NCI-H345 treated with DMSO at 0.1 percent for 48 hours (cell line): Measurements from ENCODE around the gene PXDN.
"Not testable (repeated sequence)": the region's sequence is repeated elsewhere in the genome, so short reads cannot be mapped to it uniquely, and the experiment has no call there.

Experiments
- DNase-seq: peaks from one replicate; lab custom pipeline; 2025; ENCODE audit not compliant: unreplicated experiment; lab: John Stamatoyannopoulos, UW

The PXDN gene

DNA sequence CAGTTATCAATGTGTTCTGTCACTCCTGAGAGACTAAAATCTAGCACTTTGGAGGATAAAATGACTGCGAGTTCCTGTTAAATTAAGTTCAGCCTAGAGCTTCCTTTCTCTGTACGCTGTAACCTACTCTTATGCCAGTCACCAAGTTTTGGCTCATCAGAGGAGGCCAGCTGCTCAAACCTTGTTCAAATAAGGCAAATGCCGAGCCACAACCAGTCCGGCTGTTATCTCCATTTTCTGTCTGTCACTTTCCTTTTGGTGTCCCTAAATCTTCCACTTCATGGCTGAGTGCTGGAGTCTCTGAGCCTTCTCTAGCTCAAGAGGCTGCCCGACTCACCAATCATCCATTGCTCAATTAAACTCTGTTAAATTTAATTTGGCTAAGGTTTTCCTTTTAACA lies 33.5 kb upstream of the PXDN start:
- no peak for DNase-seq

DNA sequence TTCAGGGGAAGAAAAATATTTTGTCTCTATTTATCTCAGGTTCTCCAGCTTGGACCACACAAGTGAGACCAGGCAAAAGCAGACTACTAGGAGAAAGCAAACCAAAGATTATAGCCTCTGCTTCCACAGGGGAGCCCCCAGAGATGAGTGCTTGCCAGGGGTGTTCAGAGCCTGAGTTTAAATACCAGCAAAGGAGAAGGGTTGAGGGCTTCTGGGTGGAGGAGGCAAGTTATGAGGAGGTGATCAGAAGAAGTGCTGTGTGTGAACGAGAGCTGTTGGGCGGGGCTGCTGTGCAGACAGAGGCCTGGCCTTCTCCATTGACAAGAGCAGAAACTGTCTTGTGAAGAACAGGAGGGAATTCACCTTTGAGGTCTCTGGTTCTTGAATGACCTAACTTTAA lies 32.8 kb upstream of the PXDN start:
- no peak for DNase-seq

DNA sequence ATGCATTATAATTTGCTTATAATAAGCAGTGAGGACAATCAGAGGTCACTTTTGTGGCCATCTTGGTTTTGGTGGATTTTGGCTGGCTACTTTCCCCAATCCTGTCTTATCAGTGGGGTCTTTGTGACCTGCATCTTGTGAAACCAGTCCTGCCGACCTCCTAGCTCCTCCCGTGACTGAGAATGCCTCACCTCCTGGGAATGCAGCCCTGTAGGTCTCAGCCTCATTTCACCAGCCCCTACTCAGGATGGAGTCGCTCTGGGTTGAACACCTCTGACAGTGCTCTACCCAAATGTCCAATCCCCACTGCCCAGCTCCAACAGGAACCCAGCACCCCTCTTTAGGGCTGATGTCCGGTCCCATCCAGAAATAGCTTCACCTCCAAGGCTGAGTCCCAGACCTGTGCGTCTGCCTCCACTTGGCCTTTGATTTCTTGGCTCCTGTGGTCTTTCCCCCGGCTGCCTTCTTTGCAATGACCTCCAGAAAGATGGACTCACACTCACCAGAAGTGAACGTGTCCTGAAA lies 31.3 kb upstream of the PXDN start:
- DNase-seq: no peak

DNA sequence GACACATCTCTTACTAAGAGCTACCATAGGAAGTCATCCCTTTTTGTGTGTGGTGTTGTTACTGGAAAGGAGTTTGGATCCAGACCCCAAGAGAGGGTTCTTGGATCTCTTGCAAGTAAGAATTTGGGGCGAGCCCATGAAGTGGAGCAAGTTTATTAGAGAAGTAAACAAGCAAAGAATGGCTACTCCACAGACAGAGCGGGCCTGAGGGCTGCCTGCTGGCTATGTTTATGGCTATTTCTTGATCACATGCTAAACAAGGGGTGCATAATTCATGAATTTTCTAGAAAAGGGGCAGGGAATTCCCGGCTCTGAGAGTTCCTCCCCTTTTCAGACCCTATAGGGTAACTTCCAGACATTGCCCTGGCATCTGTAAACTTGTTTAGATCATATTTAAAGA lies 30.6 kb upstream of the PXDN start:
- DNase-seq: no peak

DNA sequence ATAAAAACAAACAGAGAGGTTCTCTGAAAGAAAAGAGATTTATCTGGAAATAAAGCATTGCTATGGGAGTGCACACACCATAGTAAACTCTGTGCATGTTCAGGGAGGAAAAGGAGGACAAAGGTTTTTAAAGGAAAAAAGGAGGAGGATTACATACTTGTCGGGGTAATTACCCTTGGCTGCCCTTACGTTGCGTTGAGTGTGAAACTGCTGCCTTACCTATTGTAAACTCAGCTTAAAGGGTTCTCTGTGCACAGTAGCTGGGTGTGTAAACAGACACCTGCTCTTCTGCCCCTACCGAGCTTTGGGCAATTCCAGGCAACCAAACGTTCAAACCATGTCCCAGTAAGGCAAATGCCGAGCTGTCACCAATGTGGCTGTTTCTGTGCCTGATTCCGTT lies 29.6 kb upstream of the PXDN start:
- peak; percentile 98 for DNase-seq

DNA sequence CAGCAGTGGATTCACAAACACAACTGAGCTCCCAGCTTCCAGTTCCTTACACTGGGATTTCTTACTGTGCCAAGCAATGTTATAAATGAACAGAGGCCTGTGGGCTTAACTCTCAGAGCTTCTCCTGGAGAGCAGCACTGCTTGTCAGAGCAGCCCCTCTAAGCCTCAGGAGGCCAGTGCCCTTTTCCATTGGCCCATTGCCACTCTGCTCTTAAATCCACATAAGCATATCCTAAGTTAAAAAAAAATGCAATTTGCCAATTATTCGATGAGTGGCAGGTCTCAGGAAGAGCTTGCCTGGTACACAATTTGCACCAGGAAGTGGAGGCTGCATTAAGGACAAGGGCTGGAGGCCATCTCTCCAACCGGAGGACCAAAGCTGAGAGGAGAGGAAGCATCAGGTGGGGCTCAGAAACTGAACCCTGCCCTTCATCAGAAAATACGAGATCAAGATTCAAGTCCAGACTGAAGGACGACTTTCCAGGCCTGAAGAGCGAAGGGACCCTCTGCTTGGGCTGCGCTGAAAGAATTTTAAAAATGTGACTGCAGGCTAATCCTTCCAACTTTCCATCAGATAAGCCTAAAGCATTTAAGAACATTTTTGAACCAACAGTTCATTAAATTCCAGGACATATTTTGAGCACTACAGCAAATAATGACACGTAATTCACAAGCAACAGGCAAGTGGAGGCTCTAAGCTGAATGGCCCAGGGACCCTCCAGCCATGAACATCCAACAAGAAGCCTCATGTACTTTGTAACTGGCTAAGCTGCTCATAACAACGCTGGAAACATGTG lies 28.4 kb upstream of the PXDN start:
- no peak for DNase-seq

DNA sequence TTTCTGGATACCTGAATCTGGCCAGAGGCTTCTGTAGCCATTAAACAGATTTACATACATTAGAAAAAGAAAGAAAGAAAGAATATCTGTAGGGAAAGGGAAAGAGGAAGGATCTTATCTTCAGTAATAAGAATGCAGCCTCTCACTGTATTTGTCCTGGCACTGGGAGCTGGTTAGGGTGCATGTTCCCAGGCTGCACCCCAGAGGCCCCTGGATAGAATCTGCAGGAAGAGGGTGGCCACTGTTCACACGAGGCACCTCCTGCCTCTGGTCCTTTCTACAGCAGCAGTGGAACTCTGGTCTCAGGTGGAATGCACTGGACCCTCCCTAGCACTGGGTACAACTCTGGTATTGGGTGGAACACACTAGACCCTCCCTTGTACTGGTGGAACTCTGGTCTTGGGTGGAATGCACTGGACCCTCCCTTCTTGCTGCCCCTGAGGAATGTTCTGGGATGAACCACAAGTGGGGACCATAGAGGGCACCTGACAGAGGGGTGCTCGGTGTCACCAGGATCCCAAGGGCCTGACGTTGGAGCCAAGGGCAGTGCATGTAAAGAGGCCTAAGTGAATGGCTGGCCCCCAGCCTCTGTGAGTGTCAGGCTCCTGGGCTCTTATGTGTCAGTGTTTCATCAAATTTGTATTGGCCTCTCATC lies 27.4 kb upstream of the PXDN start:
- no peak for DNase-seq

DNA sequence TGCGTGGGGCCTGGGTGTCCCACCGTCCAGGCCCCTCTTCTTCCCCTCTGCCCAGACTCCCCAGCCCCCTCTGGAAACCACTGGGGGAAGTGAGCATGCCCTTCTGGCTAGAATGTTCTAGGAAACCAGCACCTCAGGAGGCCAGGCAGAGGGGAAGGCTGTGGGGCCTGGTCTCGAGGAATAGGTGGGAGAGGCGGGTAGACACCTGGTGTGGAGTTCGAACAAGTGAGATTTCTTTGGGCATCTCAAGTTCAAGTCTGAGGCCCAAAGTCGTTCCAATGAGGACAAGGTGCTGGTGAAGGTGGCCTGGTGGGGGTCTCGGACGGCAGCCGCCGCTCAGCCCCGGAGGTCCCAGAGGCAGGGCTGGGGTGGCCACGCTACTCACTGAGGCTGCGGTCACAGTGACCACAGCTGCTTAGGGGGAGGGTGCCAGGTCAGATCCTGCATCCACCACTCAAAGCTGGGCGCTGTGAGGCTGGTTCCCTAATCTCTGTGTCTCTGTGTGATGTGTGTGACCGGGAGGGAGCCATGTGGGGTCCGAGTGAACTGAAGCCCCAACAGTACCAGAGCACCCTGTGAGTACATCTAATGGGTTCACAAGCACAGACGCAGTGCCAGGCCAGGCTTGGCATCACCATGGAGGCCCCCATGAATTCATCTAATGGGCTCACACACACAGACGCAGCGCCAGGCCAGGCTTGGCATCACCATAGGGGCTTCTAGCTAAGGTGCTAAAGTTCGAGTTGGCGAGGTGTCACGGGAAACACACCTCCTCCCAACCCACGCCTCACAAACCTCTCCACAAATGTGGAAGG lies 26.5 kb upstream of the PXDN start:
- DNase-seq: no peak

DNA sequence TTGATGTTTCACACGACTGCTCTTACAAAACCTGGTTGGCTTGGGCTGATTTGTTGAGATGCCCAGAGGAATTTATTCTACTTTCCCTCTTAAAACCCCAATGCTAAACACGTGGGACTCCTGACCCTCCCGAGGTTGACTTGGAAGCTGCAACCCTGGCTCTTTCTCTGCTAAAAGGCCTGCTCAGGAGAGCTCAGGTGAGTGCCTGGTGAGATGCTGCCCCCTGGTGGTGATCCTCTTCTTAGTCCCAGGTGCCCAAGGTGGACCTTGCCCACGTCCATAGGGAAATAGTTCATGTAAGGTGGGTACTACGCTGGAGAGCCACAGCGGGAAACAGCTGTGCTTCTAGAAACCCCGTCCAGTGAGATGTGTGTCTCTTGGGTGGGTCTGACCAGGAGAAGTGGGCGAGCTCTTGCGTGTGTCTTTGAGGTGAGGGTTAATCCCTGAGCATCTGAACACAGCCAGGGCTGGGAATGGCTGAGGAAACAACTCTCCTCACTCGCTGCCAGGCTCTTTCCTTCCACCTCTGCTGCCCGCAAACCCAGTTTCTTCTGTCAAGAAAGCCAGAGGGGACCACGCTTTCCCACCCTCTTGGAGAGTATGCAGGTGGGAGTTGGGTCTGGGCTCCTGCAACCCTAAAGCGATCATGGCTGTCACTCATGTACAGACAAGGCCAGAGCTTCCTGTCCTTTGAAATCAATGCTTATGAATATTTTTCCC lies 25.5 kb upstream of the PXDN start:
- peak; percentile 91 for DNase-seq

DNA sequence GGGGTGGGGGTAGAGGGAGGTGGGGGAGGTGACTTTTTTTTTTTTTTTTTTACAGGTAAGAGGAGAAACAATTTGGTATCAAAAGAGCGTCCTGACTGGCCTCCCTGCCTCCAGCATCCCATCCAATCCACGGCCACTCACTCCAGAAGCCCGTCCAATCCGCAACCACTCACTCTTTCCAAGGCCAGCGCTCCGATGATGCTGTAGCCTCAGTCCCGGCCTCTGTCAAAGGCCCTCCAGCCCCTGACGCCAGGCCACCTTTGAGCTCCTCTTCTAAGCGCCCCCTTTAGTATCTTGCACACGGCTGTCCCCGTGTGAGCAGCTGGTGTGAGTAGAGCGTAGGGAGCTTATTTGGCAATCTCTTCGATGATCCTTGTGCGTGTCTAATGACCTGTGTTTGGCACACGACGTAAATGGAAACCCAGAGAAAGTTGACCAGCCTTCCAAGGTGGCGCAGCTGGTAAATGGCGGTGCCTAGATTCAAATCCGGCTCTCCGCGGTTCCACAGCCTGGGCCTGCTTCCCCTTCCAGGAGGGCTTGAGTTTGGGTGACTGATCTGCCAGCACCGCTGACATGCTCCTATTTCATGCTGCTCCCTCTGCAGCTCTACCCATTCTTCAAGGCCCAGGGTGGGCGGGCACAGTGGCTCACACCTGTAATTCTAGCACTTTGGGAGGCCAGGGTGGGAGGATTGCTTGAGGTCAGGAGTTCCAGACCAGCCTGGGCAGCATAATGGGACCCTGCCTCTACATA lies 23.8 kb upstream of the PXDN start:
- no peak for DNase-seq

DNA sequence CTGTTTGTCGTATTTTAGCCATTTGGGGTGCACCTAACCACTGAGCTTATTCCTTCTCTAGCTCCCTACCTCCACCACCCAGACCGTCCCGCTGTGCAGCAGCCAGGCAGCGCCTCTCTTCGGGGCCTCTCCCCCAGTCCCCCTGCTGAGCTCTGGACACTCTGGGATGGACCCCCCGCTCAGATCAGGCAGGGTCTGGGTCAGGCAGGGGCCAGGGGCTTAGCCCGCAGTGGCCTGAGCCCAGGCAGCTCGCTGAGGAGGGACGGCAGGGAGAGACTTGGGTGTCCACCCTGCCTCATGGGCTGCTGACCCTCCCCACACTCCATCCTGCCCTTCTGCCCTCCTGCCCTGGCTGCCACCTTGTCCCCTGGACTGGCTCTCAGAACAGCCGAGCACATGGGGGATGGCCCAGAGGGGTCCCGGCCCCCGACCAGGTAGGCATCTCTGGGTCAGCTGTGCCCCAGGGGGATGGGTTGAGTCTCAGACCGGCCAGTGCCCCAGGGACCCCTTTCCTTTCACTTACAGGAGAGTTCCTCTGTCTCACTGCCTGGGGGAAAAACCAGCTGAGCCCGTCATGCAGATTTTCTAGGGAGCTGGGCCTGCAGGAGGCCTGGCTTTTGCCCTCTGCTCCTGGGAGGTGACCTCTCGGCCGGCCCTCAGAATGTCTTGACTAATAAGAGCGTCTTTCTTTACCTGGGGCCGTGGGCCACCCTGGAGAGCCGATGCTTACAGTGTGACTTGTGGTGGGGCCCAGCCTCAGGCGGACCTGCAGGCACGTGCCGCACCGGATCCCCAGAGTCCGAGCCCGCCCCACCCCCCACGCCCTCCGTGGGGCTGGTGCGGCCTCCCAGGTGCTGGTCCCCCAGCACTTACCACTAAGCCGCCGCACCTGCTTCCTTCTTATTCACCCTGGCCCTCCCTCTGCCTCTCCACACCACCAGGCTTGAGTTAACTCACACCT lies 22.8 kb upstream of the PXDN start:
- DNase-seq: no peak

DNA sequence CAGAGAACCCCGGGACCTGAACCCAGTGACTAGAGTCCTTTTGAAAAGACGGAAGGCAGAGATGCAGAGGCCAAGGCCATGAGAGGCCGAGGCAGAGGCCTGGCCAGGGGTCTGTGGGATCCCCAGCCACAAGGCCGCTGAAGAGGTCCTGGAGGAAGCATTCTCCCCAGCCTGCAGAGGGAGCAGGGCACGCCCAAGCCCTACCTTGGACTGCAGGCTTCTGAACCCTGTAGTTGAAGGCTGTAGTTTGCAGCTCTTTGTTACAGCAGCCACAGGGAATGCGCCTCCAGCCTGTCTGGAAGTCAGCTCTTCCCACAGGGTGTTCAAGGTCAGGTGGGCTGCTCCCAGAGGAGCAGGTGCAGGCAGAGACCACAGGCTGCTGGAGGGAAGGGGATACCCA lies 22.1 kb upstream of the PXDN start:
- DNase-seq: no peak

DNA sequence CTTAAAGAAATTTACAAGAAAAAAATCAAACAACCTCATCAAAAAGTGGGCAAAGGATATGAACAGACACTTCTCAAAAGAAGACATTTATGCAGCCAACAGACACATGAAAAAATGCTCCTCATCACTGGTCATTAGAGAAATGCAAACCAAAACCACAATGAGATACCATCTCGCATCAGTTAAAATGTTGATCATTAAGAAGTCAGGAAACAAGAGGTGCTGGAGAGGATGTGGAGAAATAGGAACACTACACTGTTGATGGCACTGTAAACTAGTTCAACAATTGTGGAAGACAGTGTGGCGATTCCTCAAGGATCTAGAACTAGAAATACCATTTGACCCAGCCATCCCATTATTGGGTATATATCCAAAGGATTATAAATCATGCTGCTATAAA lies 20.9 kb upstream of the PXDN start:
- DNase-seq: not testable (repeated sequence)

DNA sequence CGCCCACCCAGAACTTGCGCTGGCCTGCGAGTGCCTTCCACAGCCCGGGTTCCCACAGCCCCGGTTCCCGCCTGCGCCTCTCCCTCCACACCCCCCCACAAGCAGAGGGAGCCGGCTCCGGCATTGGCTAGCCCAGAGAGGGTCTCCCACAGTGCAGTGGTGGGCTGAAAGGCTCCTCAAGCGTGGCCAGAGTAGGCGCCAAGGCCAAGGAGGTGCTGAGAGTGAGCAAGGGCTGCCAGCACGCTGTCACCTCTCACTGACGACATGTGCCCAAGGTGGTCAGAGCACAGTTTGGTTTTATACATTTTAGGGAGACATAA lies 15.3 kb upstream of the PXDN start:
- DNase-seq: no peak

DNA sequence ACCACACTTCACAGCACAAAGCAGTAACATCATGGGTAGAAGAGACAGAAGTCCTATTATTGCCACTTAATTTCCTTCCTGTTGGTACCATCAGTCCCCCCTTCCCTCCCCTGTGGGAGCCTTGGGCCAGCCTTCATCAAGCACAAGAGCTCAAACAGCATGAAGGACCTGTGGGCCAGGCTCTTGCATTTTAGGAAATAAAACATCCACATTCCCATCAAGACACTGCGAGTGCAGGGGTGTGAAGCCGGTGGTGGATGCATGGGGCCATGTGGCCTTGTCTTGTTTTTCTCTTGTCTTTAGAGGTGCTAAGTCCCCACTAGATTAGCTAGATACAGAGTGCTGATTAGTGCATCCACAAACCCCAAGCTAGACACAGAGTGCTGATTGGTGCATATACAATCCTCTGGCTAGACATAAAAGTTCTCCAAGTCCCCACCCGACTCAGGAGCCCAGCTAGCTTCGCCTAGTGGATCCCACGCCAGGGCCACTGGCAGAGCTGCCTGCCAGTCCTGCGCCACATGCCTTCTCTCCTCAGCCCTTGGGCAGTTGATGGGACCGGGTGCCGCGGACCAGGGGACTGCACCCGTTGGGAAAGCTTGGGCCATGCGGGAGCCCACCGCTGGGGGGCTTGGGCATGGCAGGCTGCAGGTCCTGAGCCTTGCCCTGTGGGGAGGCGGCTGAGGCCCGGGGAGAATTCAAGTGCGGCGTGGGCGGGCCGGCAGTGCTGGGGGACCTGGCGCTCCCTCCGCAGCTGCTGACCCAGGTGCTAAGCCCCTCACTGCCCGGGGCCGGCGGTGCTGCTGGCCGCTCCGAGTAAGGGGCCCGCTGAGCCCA lies 14.7 kb upstream of the PXDN start:
- DNase-seq: no peak

DNA sequence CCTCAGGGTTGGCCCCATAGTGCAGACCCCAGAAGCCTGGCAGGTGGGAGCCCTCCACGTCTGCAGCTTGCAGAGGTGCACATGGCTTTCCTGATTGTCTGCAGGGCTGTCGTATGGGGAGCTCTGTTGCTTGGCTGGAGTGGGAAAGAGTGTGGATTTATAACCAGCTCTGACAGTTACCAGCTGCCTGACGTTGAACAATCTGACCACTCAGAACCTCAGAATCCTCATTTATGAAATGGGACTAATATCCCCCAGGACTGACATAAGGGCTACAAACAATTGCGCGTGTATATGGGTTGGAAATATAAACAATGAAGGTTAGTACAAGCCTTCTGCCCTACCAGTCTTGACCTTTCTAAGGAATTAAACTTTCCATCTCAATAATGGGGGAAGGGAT lies 13.9 kb upstream of the PXDN start:
- DNase-seq: no peak

DNA sequence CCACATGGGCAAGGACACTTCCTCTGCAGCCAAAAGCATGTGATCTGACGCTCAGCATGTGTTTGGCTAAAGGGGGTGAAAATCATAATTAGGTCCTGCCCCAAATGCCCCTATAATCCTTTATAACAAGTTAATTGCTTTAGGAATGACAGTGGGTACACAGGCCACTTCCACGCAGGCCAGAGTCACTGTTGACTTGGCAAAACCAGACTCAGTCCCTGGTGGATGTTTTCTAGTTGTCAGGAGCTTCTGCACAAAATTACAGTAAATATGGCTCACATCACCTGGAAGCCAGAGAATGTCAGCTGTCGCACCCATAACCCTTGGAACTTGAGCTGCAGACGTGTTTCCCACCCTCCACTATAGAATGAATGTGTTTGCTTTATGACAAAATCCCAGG lies 13.3 kb upstream of the PXDN start:
- DNase-seq: no peak

DNA sequence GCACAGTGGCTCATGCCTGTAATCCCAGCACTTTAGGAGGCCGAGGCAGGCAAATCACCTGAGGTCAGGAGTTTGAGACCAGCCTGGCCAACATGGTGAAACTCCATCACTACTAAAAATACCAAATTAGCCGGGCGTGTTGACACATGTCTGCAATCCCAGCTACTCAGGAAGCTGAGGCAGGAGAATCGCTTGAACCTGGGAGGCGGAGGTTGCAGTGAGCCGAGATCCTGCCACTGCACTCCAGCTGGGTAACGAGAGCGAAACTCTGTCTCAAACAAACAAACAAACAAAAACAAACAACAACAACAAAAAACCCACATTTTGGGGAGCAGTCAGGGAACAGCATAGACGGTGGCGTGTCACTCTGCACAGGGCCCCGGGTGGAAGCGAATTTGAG lies 12.8 kb upstream of the PXDN start:
- not testable (repeated sequence) for DNase-seq

DNA sequence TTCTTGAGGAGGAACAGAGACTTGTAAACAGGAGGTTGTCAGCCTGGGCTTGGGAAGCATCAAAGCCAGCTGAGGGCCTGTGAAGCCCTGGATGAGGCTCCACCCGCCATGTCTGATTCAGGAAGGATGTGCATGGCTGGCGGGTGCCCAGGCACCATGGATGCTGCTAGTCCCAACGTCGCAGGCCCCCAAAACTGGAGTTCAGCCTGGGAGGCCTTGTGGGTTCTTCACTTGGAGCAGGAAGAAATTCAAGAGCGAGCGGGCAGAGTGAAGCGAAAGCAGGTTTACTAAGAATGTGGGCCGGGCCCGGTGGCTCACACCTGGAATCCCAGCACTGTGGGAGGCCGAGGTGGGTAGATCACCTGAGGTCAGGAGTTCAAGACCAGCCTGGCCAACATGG lies 12.1 kb upstream of the PXDN start:
- DNase-seq: no peak
